PFSK-1 (cell line): ENCODE data around the gene SLC38A2.

Experiments
- FOXP2 ChIP-seq: optimal IDR thresholded peaks from 2 replicates; pipeline ENCODE3; 2011; ENCODE audit warnings: borderline replicate concordance, control low read depth, inconsistent platforms; ENCODE audit not compliant: insufficient read depth; ENCODE audit errors: extremely low read length, extremely low read depth
- POLR2AphosphoS5 ChIP-seq: IDR thresholded peaks from 2 replicates; pipeline ENCODE4 v1.6.1; 2012; ENCODE audit warnings: low read depth, mild to moderate bottlenecking, control low read depth, low read length, moderate library complexity
- REST ChIP-seq, 2 experiments: IDR thresholded peaks; 2 replicates each; pipeline versions ENCODE4 v1.6.1 to v1.8.0; 2011 to 2012; ENCODE audit warnings: low read depth in 2 of 2, low read length in 2 of 2, control low read depth in 1 of 2, inconsistent platforms in 1 of 2, mild to moderate bottlenecking in 1 of 2, moderate library complexity in 1 of 2; ENCODE audit not compliant: insufficient read depth in 1 of 2
- SIN3A ChIP-seq: IDR thresholded peaks from 2 replicates; pipeline ENCODE4 v1.6.1; 2012; ENCODE audit warnings: mild to moderate bottlenecking, low read length, moderate library complexity, borderline replicate concordance; ENCODE audit not compliant: insufficient read depth
- TAF1 ChIP-seq: IDR thresholded peaks from 2 replicates; pipeline ENCODE4 v1.6.1; 2012; ENCODE audit warnings: low read length, control low read depth, borderline replicate concordance; ENCODE audit not compliant: insufficient read depth

Gene SLC38A2

GRCh38 chr12:46358325-46358700 is 14.3 kb downstream of the SLC38A2 start:
- TF ChIP-seq FOXP2 (no peak), POLR2AphosphoS5 (no peak), SIN3A (no peak), TAF1 (no peak), REST (IDR thresholded peaks at IDR 0.05; ENCODE audit: insufficient read depth in 1 of 2, low read depth in 2 of 2, low read length in 2 of 2) (no peak)

- TF ChIP-seq TAF1 (no peak), REST (IDR thresholded peaks at IDR 0.05; ENCODE audit: insufficient read depth in 1 of 2, low read depth in 2 of 2, low read length in 2 of 2) (no peak), SIN3A (peak; percentile 22; the same call in 1 of the 2 replicates), POLR2AphosphoS5 (peak; percentile 62)
Measured at GRCh38 chr12:46357438-46358324, 14.9 kb downstream of the SLC38A2 start.

- no peak for TF ChIP-seq TAF1
- no peak for TF ChIP-seq FOXP2
- TF ChIP-seq POLR2AphosphoS5: no peak
- no peak for TF ChIP-seq REST (IDR thresholded peaks at IDR 0.05; ENCODE audit: insufficient read depth in 1 of 2, low read depth in 2 of 2, low read length in 2 of 2)
- TF ChIP-seq SIN3A: no peak
Measured at GRCh38 chr12:46356655-46357437, 15.7 kb downstream of the SLC38A2 start.

- TF ChIP-seq SIN3A (no peak), REST (IDR thresholded peaks at IDR 0.05; ENCODE audit: insufficient read depth in 1 of 2, low read depth in 2 of 2, low read length in 2 of 2) (no peak), POLR2AphosphoS5 (no peak), TAF1 (no peak), FOXP2 (no peak)
Measured at GRCh38 chr12:46354802-46355199, 17.8 kb downstream of the SLC38A2 start.
